CD14-positive monocyte (primary cell): ENCODE measurements around the gene C15orf62. TPM values are rescaled to one million over a fixed set of nuclear protein-coding genes. Genes with fewer than 3 reads are reported as not detected.

Source experiments
- DNase-seq, 3 donors: peaks; one replicate each; pipeline ENCODE4 v3.0.0-alpha.2; 2011 to 2022
- H2AFZ ChIP-seq: 2 replicates; pipeline ENCODE4 v1.6.0; 2012; ENCODE audit warnings: mild to moderate bottlenecking, low read depth, low read length, inconsistent platforms; ENCODE audit not compliant: insufficient read depth, poor library complexity, severe bottlenecking
- H3K27ac ChIP-seq, 2 donors: 1 replicate in 1 of 2; 2 replicates in 1 of 2; pipeline ENCODE4 v1.5.1; 2012 to 2013; ENCODE audit warnings: low read length in 2 of 2, control low read depth in 1 of 2, inconsistent platforms in 1 of 2, low read depth in 1 of 2, mild to moderate bottlenecking in 1 of 2
- H3K27me3 ChIP-seq, 2 donors: one replicate each; pipeline versions ENCODE4 v1.6.0 to v1.6.1; 2011 to 2013; ENCODE audit warnings: low read length in 2 of 2; ENCODE audit not compliant: control insufficient read depth in 2 of 2, insufficient read depth in 2 of 2
- H3K36me3 ChIP-seq, 2 donors: replicated peaks in 1 of 2; 1 replicate in 1 of 2; 2 replicates in 1 of 2; pipeline versions ENCODE4 v1.5.1 to v1.6.1; 2012 to 2013; ENCODE audit warnings: low read length in 2 of 2, control low read depth in 1 of 2, inconsistent platforms in 1 of 2, mild to moderate bottlenecking in 1 of 2; ENCODE audit not compliant: insufficient read depth in 2 of 2, control insufficient read depth in 1 of 2
- H3K4me1 ChIP-seq, 2 donors: 1 replicate in 1 of 2; 2 replicates in 1 of 2; pipeline versions ENCODE4 v1.5.1 to v1.6.1; 2012 to 2013; ENCODE audit warnings: low read length in 2 of 2, control low read depth in 1 of 2, inconsistent platforms in 1 of 2, mild to moderate bottlenecking in 1 of 2, moderate library complexity in 1 of 2; ENCODE audit not compliant: insufficient read depth in 2 of 2, control insufficient read depth in 1 of 2
- H3K4me2 ChIP-seq: replicated peaks from 2 replicates; pipeline ENCODE3; 2012; ENCODE audit warnings: low read length, moderate library complexity, mild to moderate bottlenecking; ENCODE audit not compliant: poor library complexity, severe bottlenecking; ENCODE audit errors: extremely low read depth
- H3K4me3 ChIP-seq, 3 experiments: fragments of 200-600 bp in 1 of 3; sonication (generic) in 1 of 3; replicated peaks in 1 of 3; 1 replicate in 2 of 3; 2 replicates in 1 of 3; pipeline ENCODE4 v1.5.1; 2011 to 2013; ENCODE audit warnings: low read length in 3 of 3, mild to moderate bottlenecking in 3 of 3, control low read depth in 2 of 3, low read depth in 2 of 3, inconsistent platforms in 1 of 3, moderate library complexity in 1 of 3
- H3K79me2 ChIP-seq: 2 replicates; pipeline ENCODE4 v1.6.0; 2012; ENCODE audit warnings: mild to moderate bottlenecking, control low read depth, inconsistent platforms, low read length, moderate library complexity; ENCODE audit not compliant: insufficient read depth
- H3K9ac ChIP-seq: 2 replicates; pipeline ENCODE4 v1.6.0; 2017; ENCODE audit warnings: low read length, mild to moderate bottlenecking; ENCODE audit not compliant: insufficient read depth, poor library complexity, severe bottlenecking
- H3K9me3 ChIP-seq, 2 donors: replicated peaks in 1 of 2; 1 replicate in 1 of 2; 2 replicates in 1 of 2; pipeline versions ENCODE4 v1.5.1 to v1.6.1; 2012 to 2013; ENCODE audit warnings: low read length in 2 of 2, control low read depth in 1 of 2; ENCODE audit not compliant: control insufficient read depth in 1 of 2, insufficient read depth in 1 of 2
- H4K20me1 ChIP-seq: 2 replicates; pipeline ENCODE4 v1.6.0; 2012; ENCODE audit warnings: mild to moderate bottlenecking, low read length, control low read depth, moderate library complexity; ENCODE audit not compliant: insufficient read depth
- H3K27ac Mint-ChIP-seq, 7 donors: one replicate each; pipeline ENCODE4 v1.8.0; 2020; ENCODE audit warnings: mild to moderate bottlenecking in 7 of 7, mixed read lengths in 7 of 7, moderate library complexity in 6 of 7, inconsistent platforms in 2 of 7
- H3K27me3 Mint-ChIP-seq, 3 donors: one replicate each; pipeline ENCODE4 v1.8.0; 2021 to 2022; ENCODE audit warnings: low read depth in 3 of 3, mild to moderate bottlenecking in 3 of 3, mixed read lengths in 3 of 3, moderate library complexity in 3 of 3, inconsistent platforms in 1 of 3
- H3K36me3 Mint-ChIP-seq, 2 donors: one replicate each; pipeline ENCODE4 v1.8.0; 2020; ENCODE audit warnings: mixed read lengths in 2 of 2, inconsistent platforms in 1 of 2, mild to moderate bottlenecking in 1 of 2
- H3K4me1 Mint-ChIP-seq: one replicate; pipeline ENCODE4 v1.8.0; 2020; ENCODE audit warnings: mild to moderate bottlenecking, mixed read lengths
- H3K4me3 Mint-ChIP-seq, 2 donors: one replicate each; pipeline ENCODE4 v1.8.0; 2020; ENCODE audit warnings: mild to moderate bottlenecking in 2 of 2, mixed read lengths in 2 of 2, moderate library complexity in 1 of 2
- H3K9me3 Mint-ChIP-seq, 7 donors: one replicate each; pipeline ENCODE4 v1.8.0; 2020 to 2022; ENCODE audit warnings: mixed read lengths in 7 of 7, mild to moderate bottlenecking in 6 of 7, moderate library complexity in 6 of 7, inconsistent platforms in 2 of 7
- CTCF ChIP-seq: fragments of 200-600 bp; IDR thresholded peaks from one replicate; pipeline ENCODE4 v1.8.0; 2022; ENCODE audit warnings: antibody characterized with exemption, mild to moderate bottlenecking
- WGBS: methylation state at CpG from one replicate; pipeline ENCODE4 v1.1.5; 2013; ENCODE audit warnings: missing lambda C conversion rate; ENCODE audit not compliant: insufficient coverage; 5-methylcytosine and 5-hydroxymethylcytosine counted together
- intact Hi-C, 2 donors: fragments of 100-400 bp; cut with micrococcal nuclease; formaldehyde crosslinking; loops; one replicate each; pipeline versions ENCODE4 v1.15.0 to v1.15.1; 2023
- polyA plus RNA-seq, 3 donors: library from polyadenylated mRNA; depleted of rRNA in 1 of 3; unstranded in 2 of 3; stranded (reverse) in 1 of 3; fragments of 300-500 nt in 2 of 3; fragments of >200 nt in 1 of 3; fragmentation: Illumina TruSeq in 2 of 3; gene quantifications; 1 replicate in 2 of 3; 2 replicates in 1 of 3; pipeline ENCODE4 v1.2.3, GENCODE V29; 2012 to 2021

C15orf62 gene
- polyA plus RNA-seq, 3 donors, result 0.23 to 0.25 TPM; not detected in 1

GRCh38 chr15:40785164-40785563 lies 15.4 kb downstream of the C15orf62 start:
- peaks cover 68% of the 10 kb centered on the region for H4K20me1 ChIP-seq
- Mint-ChIP-seq H3K9me3 (no peaks in the 10 kb centered on the region), H3K27ac (no peak overlapping the region), H3K4me1 (peaks cover 26% of the 10 kb centered on the region), H3K4me3 (no peak overlapping the region), H3K27me3 (peaks cover 0 to 11% (median 2%) of the 10 kb centered on the region in 3 donors), H3K36me3 (peaks cover 16 to 28% of the 10 kb centered on the region in 2 donors)
- no peak overlapping the region for H3K27ac ChIP-seq
- intact Hi-C loops, result loop anchor here in 1 of 2 donors (10.0 kb wide), 1 partner anchor 100 kb away; no protein-coding TSS in a partner anchor
- no peaks in the 10 kb centered on the region for H3K9me3 ChIP-seq
- H3K36me3 ChIP-seq, result peaks cover 0 to 8% of the 10 kb centered on the region in 2 donors
- TF ChIP-seq CTCF, result no peak
- no peak overlapping the region for H2AFZ ChIP-seq
- no peak overlapping the region for H3K9ac ChIP-seq
- no CpG with 5 or more reads among the region's 3 CpGs for WGBS
- H3K4me3 ChIP-seq, result no peak overlapping the region
- H3K79me2 ChIP-seq, result peaks cover 23% of the 10 kb centered on the region
- no peaks in the 10 kb centered on the region for H3K27me3 ChIP-seq
- no peak overlapping the region for H3K4me2 ChIP-seq
- DNase-seq, result no peak
- peaks cover 14 to 21% of the 10 kb centered on the region in 2 donors for H3K4me1 ChIP-seq

- H3K4me2 ChIP-seq, result no peak overlapping the region
- Mint-ChIP-seq H3K27ac (no peak overlapping the region), H3K9me3 (no peaks in the 10 kb centered on the region), H3K4me3 (no peak overlapping the region), H3K4me1 (peaks cover 26% of the 10 kb centered on the region), H3K36me3 (peaks cover 14 to 29% of the 10 kb centered on the region in 2 donors), H3K27me3 (peaks cover 0 to 11% (median 2%) of the 10 kb centered on the region in 3 donors)
- peaks cover 70% of the 10 kb centered on the region for H4K20me1 ChIP-seq
- no peak overlapping the region for H2AFZ ChIP-seq
- no peak for DNase-seq
- intact Hi-C loops, result loop anchor here in 1 of 2 donors (10.0 kb wide), 1 partner anchor 101 kb away; no protein-coding TSS in a partner anchor
- H3K4me3 ChIP-seq, result no peak overlapping the region
- H3K27ac ChIP-seq, result no peak overlapping the region
- H3K4me1 ChIP-seq, result peaks cover 14 to 21% of the 10 kb centered on the region in 2 donors
- no peaks in the 10 kb centered on the region for H3K27me3 ChIP-seq
- H3K79me2 ChIP-seq, result peaks cover 23% of the 10 kb centered on the region
- peaks cover 0 to 10% of the 10 kb centered on the region in 2 donors for H3K36me3 ChIP-seq
- no peaks in the 10 kb centered on the region for H3K9me3 ChIP-seq
- WGBS, result no CpG with 5 or more reads among the region's 2 CpGs
- TF ChIP-seq CTCF, result no peak
- no peak overlapping the region for H3K9ac ChIP-seq
Measured at GRCh38 chr15:40785814-40786213, 16.0 kb downstream of the C15orf62 start.
